Nephron (organoid): Measurements from ENCODE around the gene ODC1.
A peak's percentile ranks its signal among the peaks of the same experiment; 100 is the strongest.
"Not testable (repeated sequence)": the region's sequence is repeated elsewhere in the genome, so short reads cannot be mapped to it uniquely, and the experiment has no call there.

Source experiments
- H3K27ac Mint-ChIP-seq, 3 experiments: 2 replicates each; pipeline ENCODE4 v1.8.0; 2020; ENCODE audit warnings: mixed read lengths in 3 of 3, mild to moderate bottlenecking in 2 of 3, moderate library complexity in 1 of 3
- H3K27me3 Mint-ChIP-seq: 2 replicates; pipeline ENCODE4 v1.8.0; 2021; ENCODE audit warnings: low read depth, mild to moderate bottlenecking, moderate library complexity, mixed read lengths
- H3K36me3 Mint-ChIP-seq: 2 replicates; pipeline ENCODE4 v1.8.0; 2020; ENCODE audit warnings: low read depth, mixed read lengths
- H3K4me1 Mint-ChIP-seq: 2 replicates; pipeline ENCODE4 v1.8.0; 2020; ENCODE audit warnings: mixed read lengths
- H3K4me3 Mint-ChIP-seq, 3 experiments: 2 replicates each; pipeline ENCODE4 v1.8.0; 2020; ENCODE audit warnings: mild to moderate bottlenecking in 3 of 3, mixed read lengths in 3 of 3, moderate library complexity in 2 of 3
- H3K9me3 Mint-ChIP-seq: 2 replicates; pipeline ENCODE4 v1.8.0; 2020; ENCODE audit warnings: mixed read lengths
- CTCF ChIP-seq, 3 experiments: fragments of 200-600 bp; sonication (generic); IDR thresholded peaks; one replicate each; pipeline ENCODE4 v1.5.0; 2021; ENCODE audit warnings: antibody characterized with exemption in 3 of 3; ENCODE audit not compliant: unreplicated experiment in 3 of 3

ODC1 gene

GRCh38 chr2:10448576-10449485 is 704 bp upstream of the ODC1 start:
- Mint-ChIP-seq H3K27ac (peak overlapping the region in 2 of 3 experiments; percentile 56 to 66), H3K36me3 (peaks cover 13% of the 10 kb centered on the region), H3K27me3 (peaks cover 10% of the 10 kb centered on the region), H3K9me3 (no peaks in the 10 kb centered on the region), H3K4me3 (peak overlapping the region; percentile 77 to 82 (median 81)), H3K4me1 (peaks cover 22% of the 10 kb centered on the region)
- peak in 1 of 3 experiments; percentile 12 for TF ChIP-seq CTCF (IDR thresholded peaks at IDR 0.05; ENCODE audit: unreplicated experiment in 3 of 3)

GRCh38 chr2:10447300-10447894 is 730 bp downstream of the ODC1 start:
- H3K36me3 Mint-ChIP-seq, result peaks cover 24% of the 10 kb centered on the region
- no peaks in the 10 kb centered on the region for H3K9me3 Mint-ChIP-seq
- peak overlapping the region; percentile 84 to 92 (median 91) for H3K4me3 Mint-ChIP-seq
- H3K4me1 Mint-ChIP-seq, result peaks cover 22% of the 10 kb centered on the region
- peaks cover 10% of the 10 kb centered on the region for H3K27me3 Mint-ChIP-seq
- peak in 1 of 3 experiments; percentile 12 for TF ChIP-seq CTCF (IDR thresholded peaks at IDR 0.05; ENCODE audit: unreplicated experiment in 3 of 3)
- peak overlapping the region; percentile 75 to 91 (median 81) for H3K27ac Mint-ChIP-seq

- Mint-ChIP-seq H3K9me3 (no peaks in the 10 kb centered on the region), H3K4me1 (peaks cover 22% of the 10 kb centered on the region), H3K27ac (peak overlapping the region in 1 of 3 experiments; percentile 91), H3K27me3 (peaks cover 10% of the 10 kb centered on the region), H3K4me3 (peak overlapping the region; percentile 84 to 92 (median 91)), H3K36me3 (peaks cover 32% of the 10 kb centered on the region)
- no peak for TF ChIP-seq CTCF (IDR thresholded peaks at IDR 0.05; ENCODE audit: unreplicated experiment in 3 of 3)
These were observed 1.5 kb downstream of the ODC1 start for GRCh38 chr2:10446631-10447030.

GRCh38 chr2:10444463-10444862 is 3.7 kb downstream of the ODC1 start:
- peak overlapping the region in 2 of 3 experiments; percentile 6 to 34 for H3K4me3 Mint-ChIP-seq
- H3K9me3 Mint-ChIP-seq, result no peaks in the 10 kb centered on the region

GRCh38 chr2:10442469-10443126 is 5.5 kb downstream of the ODC1 start:
- H3K36me3 Mint-ChIP-seq, result peaks cover 51% of the 10 kb centered on the region
- not testable (repeated sequence) for H3K27ac Mint-ChIP-seq

More at GRCh38 chr2:10444463-10444862, 3.7 kb downstream of the ODC1 start:
- Mint-ChIP-seq H3K27me3 (peaks cover 3% of the 10 kb centered on the region), H3K27ac (peak overlapping the region in 1 of 3 experiments; percentile 26), H3K4me1 (peaks cover 11% of the 10 kb centered on the region), H3K36me3 (peaks cover 51% of the 10 kb centered on the region)
- TF ChIP-seq CTCF (IDR thresholded peaks at IDR 0.05; ENCODE audit: unreplicated experiment in 3 of 3), result no peak

GRCh38 chr2:10441948-10442347 is 6.2 kb downstream of the ODC1 start:
- Mint-ChIP-seq H3K27me3 (no peaks in the 10 kb centered on the region), H3K9me3 (no peaks in the 10 kb centered on the region), H3K4me3 (no peak overlapping the region), H3K4me1 (peaks cover 5% of the 10 kb centered on the region), H3K36me3 (peaks cover 51% of the 10 kb centered on the region), H3K27ac (no peak overlapping the region)
- no peak for TF ChIP-seq CTCF (IDR thresholded peaks at IDR 0.05; ENCODE audit: unreplicated experiment in 3 of 3)

More at GRCh38 chr2:10442469-10443126, 5.5 kb downstream of the ODC1 start:
- Mint-ChIP-seq H3K4me3 (peak overlapping the region in 1 of 3 experiments; percentile 9), H3K4me1 (peaks cover 11% of the 10 kb centered on the region)
- not testable (repeated sequence) for H3K27me3 Mint-ChIP-seq, H3K9me3 Mint-ChIP-seq
